OCI-LY1 (cell line): ENCODE data around the gene BMP5.

ENCODE experiments used
- H2AFZ ChIP-seq: fragments of 200-600 bp; sonication (generic), shearing (Covaris generic); 2 replicates; pipeline ENCODE4 v1.6.0; 2014; ENCODE audit warnings: antibody characterized with exemption, mild to moderate bottlenecking, low read length
- H3F3A ChIP-seq: fragments of 200-600 bp; sonication (generic), shearing (Covaris generic); 2 replicates; pipeline ENCODE4 v1.6.0; 2014; ENCODE audit warnings: mild to moderate bottlenecking, antibody characterized with exemption, low read length, moderate library complexity; ENCODE audit not compliant: insufficient read depth
- H3K27ac ChIP-seq: fragments of 200-600 bp; sonication (generic); 2 replicates; pipeline ENCODE4 v1.5.1; 2014; ENCODE audit warnings: low read length, mixed run types, mild to moderate bottlenecking, low read depth; ENCODE audit not compliant: poor library complexity, severe bottlenecking
- H3K27me3 ChIP-seq: fragments of 200-600 bp; sonication (generic); 2 replicates; pipeline ENCODE4 v1.6.0; 2014; ENCODE audit warnings: antibody characterized with exemption, mild to moderate bottlenecking, low read length, moderate library complexity; ENCODE audit not compliant: insufficient read depth
- H3K36me3 ChIP-seq: fragments of 200-600 bp; sonication (generic); 2 replicates; pipeline ENCODE4 v1.6.1; 2014; ENCODE audit warnings: mild to moderate bottlenecking, antibody characterized with exemption, low read length, moderate library complexity, mixed read lengths; ENCODE audit not compliant: insufficient read depth
- H3K4me1 ChIP-seq: fragments of 200-600 bp; sonication (generic); 2 replicates; pipeline ENCODE4 v1.5.1; 2014; ENCODE audit warnings: mild to moderate bottlenecking, low read length, moderate library complexity; ENCODE audit not compliant: insufficient read depth, severe bottlenecking
- H3K4me2 ChIP-seq: fragments of 200-600 bp; sonication (generic), shearing (Covaris generic); 2 replicates; pipeline ENCODE4 v1.6.1; 2014; ENCODE audit warnings: low read length
- H3K4me3 ChIP-seq: fragments of 200-600 bp; sonication (generic); 2 replicates; pipeline ENCODE4 v1.5.1; 2014; ENCODE audit warnings: low read length, low read depth, mild to moderate bottlenecking, mixed read lengths; ENCODE audit not compliant: poor library complexity, severe bottlenecking
- H3K79me2 ChIP-seq: fragments of 200-600 bp; shearing (Covaris generic); 2 replicates; pipeline ENCODE4 v1.6.1; 2016; ENCODE audit warnings: mixed run types, low read length, mixed read lengths; ENCODE audit not compliant: insufficient read depth
- H3K9ac ChIP-seq: fragments of 200-600 bp; sonication (generic), shearing (Covaris generic); 2 replicates; pipeline ENCODE4 v1.6.1; 2014; ENCODE audit warnings: mild to moderate bottlenecking, low read length, mixed read lengths
- H3K9me2 ChIP-seq: fragments of 200-600 bp; sonication (generic), shearing (Covaris generic); 2 replicates; pipeline ENCODE4 v1.6.1; 2014; ENCODE audit warnings: low read depth, mild to moderate bottlenecking, low read length, mixed read lengths
- H3K9me3 ChIP-seq: fragments of 200-600 bp; shearing (Covaris generic); 2 replicates; pipeline ENCODE4 v1.6.1; 2014; ENCODE audit warnings: low read length, mixed read lengths
- H4K20me1 ChIP-seq: fragments of 200-600 bp; sonication (generic), shearing (Covaris generic); 2 replicates; pipeline ENCODE4 v1.6.0; 2016; ENCODE audit warnings: mild to moderate bottlenecking, low read length; ENCODE audit not compliant: insufficient read depth
- EZH2 ChIP-seq: fragments of 200-600 bp; sonication (generic), shearing (Covaris generic); IDR thresholded peaks from 2 replicates; pipeline ENCODE4 v1.8.0; 2017; ENCODE audit warnings: borderline replicate concordance, mixed run types, mild to moderate bottlenecking, antibody characterized with exemption, low read length, moderate library complexity, mixed read lengths
- TF ChIP-seq, protein P1 (sequence below): fragments of 200-600 bp; sonication (generic), shearing (Covaris generic); IDR thresholded peaks from 2 replicates; pipeline ENCODE4 v1.5.1; 2017; ENCODE audit warnings: mild to moderate bottlenecking, antibody characterized with exemption, low read length, moderate library complexity, mixed read lengths

The BMP5 gene

DNA sequence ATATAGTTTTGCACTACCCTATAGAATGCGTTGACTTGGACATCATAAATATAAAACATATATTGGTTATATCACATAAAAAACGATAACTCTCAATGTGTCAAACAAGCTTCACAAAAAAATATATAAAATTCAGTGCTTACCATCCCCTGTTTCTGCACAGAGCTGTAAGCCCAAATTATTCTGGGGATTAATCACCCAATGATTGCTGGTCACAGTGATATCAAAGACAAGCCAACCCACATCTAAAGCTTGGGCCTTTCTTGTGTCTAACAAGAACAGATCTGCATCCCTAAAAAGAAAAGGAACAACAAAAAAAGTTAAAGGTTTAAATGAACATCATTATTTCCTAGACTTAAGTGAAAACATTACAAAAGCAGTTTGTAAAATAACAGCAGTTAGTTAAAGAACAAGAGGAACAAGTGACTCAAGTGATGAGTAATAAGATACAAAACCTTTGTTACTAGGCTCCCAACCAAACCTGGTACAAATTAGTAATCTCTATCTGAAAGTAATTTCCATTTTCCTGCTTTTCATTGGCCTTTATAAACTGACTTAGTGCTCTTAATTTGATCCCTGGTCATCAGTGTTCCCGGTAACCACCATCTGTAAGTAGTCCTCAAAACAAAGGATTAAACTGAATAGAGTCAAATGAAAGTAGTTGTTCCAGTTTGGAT, 81.1 kb downstream of the BMP5 start:
- H2AFZ ChIP-seq, result no peak overlapping the region
- no peak overlapping the region for H3K4me3 ChIP-seq
- no peaks in the 10 kb centered on the region for H3K9me3 ChIP-seq
- no peaks in the 10 kb centered on the region for H3K36me3 ChIP-seq
- no peaks in the 10 kb centered on the region for H3F3A ChIP-seq
- no peaks in the 10 kb centered on the region for H3K4me1 ChIP-seq
- H4K20me1 ChIP-seq, result no peaks in the 10 kb centered on the region
- no peak for TF ChIP-seq EZH2
- TF ChIP-seq, protein P1, sequence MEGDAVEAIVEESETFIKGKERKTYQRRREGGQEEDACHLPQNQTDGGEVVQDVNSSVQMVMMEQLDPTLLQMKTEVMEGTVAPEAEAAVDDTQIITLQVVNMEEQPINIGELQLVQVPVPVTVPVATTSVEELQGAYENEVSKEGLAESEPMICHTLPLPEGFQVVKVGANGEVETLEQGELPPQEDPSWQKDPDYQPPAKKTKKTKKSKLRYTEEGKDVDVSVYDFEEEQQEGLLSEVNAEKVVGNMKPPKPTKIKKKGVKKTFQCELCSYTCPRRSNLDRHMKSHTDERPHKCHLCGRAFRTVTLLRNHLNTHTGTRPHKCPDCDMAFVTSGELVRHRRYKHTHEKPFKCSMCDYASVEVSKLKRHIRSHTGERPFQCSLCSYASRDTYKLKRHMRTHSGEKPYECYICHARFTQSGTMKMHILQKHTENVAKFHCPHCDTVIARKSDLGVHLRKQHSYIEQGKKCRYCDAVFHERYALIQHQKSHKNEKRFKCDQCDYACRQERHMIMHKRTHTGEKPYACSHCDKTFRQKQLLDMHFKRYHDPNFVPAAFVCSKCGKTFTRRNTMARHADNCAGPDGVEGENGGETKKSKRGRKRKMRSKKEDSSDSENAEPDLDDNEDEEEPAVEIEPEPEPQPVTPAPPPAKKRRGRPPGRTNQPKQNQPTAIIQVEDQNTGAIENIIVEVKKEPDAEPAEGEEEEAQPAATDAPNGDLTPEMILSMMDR, result no peak
- no peaks in the 10 kb centered on the region for H3K79me2 ChIP-seq
- H3K4me2 ChIP-seq, result no peak overlapping the region
- H3K9me2 ChIP-seq, result no peaks in the 10 kb centered on the region
- H3K27ac ChIP-seq, result no peak overlapping the region
- H3K9ac ChIP-seq, result no peak overlapping the region
- no peaks in the 10 kb centered on the region for H3K27me3 ChIP-seq

GRCh38 chr6:55785273-55785672, 90.1 kb downstream of the BMP5 start:
- H4K20me1 ChIP-seq, result no peaks in the 10 kb centered on the region
- H3K9me3 ChIP-seq, result no peaks in the 10 kb centered on the region
- H3F3A ChIP-seq, result no peaks in the 10 kb centered on the region
- H3K9ac ChIP-seq, result no peak overlapping the region
- H3K27ac ChIP-seq, result no peak overlapping the region
- H3K4me2 ChIP-seq, result no peak overlapping the region
- no peaks in the 10 kb centered on the region for H3K9me2 ChIP-seq
- H2AFZ ChIP-seq, result no peak overlapping the region
- no peak overlapping the region for H3K4me3 ChIP-seq
- H3K36me3 ChIP-seq, result no peaks in the 10 kb centered on the region
- no peaks in the 10 kb centered on the region for H3K4me1 ChIP-seq
- H3K79me2 ChIP-seq, result no peaks in the 10 kb centered on the region
- TF ChIP-seq, protein P1, result no peak
- TF ChIP-seq EZH2, result no peak
- H3K27me3 ChIP-seq, result no peaks in the 10 kb centered on the region

DNA sequence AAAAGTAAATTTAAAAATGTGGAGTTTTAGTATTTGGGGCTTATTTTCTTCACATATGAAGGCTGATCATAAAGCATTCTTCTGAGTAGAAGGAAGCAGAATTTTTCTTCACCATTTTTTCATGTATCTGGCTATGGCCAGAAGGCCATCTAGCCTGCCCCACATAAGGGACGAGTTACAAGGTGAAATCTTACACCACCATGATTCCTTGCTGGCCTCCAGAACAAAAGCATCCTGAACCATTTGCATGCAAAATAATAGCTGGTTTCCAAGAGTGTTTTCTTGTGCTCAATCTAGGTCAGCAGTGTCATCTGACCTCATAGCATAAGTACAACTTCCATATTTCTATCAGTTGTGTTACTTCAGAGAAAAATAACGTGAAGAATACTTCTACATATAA, 93.1 kb downstream of the BMP5 start:
- Histone ChIP-seq H3K4me2 (no peak overlapping the region), H3K79me2 (no peaks in the 10 kb centered on the region), H2AFZ (no peak overlapping the region), H3K9me2 (no peaks in the 10 kb centered on the region), H3K4me3 (no peak overlapping the region), H3K27ac (no peak overlapping the region), H4K20me1 (no peaks in the 10 kb centered on the region), H3K9me3 (no peaks in the 10 kb centered on the region), H3K4me1 (no peaks in the 10 kb centered on the region), H3K9ac (no peak overlapping the region), H3K36me3 (no peaks in the 10 kb centered on the region), H3K27me3 (no peaks in the 10 kb centered on the region), H3F3A (no peaks in the 10 kb centered on the region)
- no peak for TF ChIP-seq EZH2
- TF ChIP-seq, protein P1, result no peak
